NCI-H2227 (cell line): Measurements from ENCODE around the gene GC.
"Not testable (repeated sequence)": the region's sequence is repeated elsewhere in the genome, so short reads cannot be mapped to it uniquely, and the experiment has no call there.

ENCODE experiments used
- DNase-seq: peaks from one replicate; lab custom pipeline; 2025; ENCODE audit not compliant: unreplicated experiment; lab: John Stamatoyannopoulos, UW

GC gene, protein sequence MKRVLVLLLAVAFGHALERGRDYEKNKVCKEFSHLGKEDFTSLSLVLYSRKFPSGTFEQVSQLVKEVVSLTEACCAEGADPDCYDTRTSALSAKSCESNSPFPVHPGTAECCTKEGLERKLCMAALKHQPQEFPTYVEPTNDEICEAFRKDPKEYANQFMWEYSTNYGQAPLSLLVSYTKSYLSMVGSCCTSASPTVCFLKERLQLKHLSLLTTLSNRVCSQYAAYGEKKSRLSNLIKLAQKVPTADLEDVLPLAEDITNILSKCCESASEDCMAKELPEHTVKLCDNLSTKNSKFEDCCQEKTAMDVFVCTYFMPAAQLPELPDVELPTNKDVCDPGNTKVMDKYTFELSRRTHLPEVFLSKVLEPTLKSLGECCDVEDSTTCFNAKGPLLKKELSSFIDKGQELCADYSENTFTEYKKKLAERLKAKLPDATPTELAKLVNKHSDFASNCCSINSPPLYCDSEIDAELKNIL

GRCh38 chr4:71783972-71784371 is at the start of gene GC:
Gene GC, minus strand, starts transcription at chr4:71784079. Its CDS starts 61 bp downstream, at chr4:71784018.
- no peak for DNase-seq

GRCh38 chr4:71833232-71833900 is 49.5 kb upstream of the GC start:
- no peak for DNase-seq

- no peak for DNase-seq
Measured at GRCh38 chr4:71832049-71832448, 48.2 kb upstream of the GC start.

- DNase-seq: no peak
Measured at GRCh38 chr4:71830497-71831190, 46.8 kb upstream of the GC start.

DNA sequence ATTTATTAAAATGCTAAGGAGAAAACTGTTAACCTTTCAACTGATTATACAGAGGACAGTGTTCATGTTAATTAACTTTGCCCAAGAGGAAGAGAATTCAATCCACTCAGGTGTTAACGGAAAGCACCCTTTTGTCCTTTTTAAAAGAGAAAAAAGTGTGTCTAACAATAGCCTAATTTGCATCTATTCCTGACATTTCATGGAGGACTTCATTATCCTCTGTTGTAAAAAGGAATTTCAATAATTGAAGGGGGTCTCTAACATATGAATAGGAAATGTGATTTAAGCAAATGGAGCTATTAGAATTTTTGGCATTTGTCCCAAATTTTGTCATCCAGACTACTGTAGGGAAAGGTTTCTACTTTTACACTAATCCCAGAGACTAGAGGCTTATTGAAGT is 44.6 kb upstream of the GC start:
- DNase-seq: no peak

DNA sequence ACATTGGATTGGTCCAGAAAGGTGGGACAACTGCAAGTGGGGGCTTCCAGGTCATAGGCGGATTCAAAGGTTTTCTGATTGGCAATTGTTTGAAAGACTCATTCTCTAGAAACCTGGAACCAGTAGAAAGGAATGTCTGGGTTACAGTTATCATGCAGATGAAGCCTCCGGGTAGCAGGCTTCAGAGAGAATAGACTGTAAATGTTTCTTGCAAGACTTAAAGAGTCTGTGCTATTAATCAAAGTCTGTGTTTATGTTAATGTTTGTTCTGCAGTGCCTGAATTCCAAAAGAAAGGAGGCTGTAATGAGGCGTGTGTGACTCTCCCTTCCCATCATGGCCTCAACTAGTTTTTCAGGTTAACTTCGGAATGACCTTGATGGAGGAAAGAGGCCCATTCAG is 43.9 kb upstream of the GC start:
- DNase-seq: no peak

- no peak for DNase-seq
Measured at GRCh38 chr4:71816676-71817303, 32.9 kb upstream of the GC start.

DNA sequence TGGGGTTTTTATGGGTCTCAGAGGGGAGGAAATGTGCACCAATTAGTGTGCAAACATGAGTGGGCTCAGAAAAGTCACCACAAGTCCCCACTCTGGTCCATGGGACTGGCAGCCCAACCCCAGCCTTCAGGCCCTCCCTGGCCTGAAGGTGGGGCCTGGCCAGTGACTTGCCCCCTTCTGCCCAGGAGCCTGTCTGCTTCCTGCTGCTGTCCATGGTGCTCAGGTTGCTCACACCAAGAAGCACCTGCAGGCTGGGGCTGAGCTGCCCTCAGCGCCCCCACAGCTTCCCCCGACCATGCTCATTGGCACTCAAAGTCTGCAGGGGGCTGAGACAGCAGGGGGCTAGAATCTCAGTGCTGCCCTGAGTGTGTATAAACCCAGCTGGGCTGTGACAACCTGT is 30.6 kb upstream of the GC start:
- no peak for DNase-seq

DNA sequence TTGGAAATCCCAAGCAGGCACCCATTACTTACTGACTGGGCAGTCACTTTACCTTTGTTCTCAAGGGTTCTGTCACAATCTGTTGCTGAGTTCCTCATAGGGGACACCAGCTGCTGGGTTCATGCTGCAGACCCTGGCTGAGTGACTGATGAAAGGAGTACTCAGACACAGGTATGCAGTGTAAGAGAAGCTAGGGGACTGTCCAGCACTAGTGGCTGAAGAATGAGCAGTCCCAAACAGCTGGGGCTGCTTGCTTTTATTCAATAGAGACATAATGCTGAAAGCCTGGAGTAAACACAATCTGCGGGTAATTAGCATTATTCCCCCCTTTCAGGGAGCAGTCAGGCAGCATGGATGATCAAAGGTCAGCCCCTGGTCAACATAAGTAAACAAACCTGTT is 25.9 kb upstream of the GC start:
- DNase-seq: not testable (repeated sequence)

- DNase-seq: no peak
Measured at GRCh38 chr4:71807469-71807868, 23.6 kb upstream of the GC start.

DNA sequence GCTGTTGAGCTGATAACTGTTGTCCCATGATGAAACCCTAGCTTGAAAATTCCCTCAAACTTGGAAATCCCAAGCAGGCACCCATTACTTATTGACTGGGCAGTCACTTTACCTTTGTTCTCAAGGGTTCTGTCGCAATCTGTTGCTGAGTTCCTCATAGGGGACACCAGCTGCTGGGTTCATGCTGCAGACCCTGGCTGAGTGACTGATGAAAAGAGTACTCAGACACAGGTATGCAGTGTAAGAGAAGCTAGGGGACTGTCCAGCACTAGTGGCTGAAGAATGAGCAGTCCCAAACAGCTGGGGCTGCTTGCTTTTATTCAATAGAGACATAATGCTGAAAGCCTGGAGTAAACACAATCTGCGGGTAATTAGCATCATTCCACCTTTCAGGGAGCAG is 21.4 kb upstream of the GC start:
- DNase-seq: not testable (repeated sequence)

DNA sequence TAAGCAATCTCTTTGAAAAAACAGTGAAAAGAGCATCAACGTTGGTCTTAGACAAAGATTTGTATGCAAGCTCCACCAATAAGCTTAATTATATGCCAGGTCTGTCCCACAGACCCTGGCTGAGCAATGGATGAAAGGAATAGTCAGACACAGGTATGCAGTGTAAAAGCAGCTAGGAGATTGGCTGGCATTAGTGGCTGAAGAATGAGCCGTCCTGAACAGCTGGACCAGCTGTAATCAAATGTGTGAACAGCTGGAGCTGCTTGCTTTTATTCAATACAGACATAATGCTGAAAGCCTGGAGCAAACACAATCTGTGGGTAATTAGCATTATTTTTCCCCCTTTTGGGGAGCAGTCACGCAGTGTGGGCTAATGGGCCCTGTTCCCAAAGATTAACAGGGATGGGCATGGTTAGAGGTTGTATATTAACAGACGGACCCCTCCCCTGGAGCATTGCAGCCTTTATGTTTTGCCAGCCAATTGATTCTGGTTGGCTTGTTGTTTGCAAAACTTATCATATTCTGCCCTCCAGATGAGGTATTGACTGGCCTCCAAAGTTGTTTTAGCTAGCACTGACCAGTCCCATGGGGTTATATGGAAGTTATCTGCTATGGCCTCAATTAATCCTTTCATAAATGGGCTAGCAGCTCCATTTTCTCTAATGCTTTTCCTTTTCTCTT is 20.3 kb upstream of the GC start:
- DNase-seq: not testable (repeated sequence)

- no peak for DNase-seq
Measured at GRCh38 chr4:71785959-71786358, 2.1 kb upstream of the GC start.

DNA sequence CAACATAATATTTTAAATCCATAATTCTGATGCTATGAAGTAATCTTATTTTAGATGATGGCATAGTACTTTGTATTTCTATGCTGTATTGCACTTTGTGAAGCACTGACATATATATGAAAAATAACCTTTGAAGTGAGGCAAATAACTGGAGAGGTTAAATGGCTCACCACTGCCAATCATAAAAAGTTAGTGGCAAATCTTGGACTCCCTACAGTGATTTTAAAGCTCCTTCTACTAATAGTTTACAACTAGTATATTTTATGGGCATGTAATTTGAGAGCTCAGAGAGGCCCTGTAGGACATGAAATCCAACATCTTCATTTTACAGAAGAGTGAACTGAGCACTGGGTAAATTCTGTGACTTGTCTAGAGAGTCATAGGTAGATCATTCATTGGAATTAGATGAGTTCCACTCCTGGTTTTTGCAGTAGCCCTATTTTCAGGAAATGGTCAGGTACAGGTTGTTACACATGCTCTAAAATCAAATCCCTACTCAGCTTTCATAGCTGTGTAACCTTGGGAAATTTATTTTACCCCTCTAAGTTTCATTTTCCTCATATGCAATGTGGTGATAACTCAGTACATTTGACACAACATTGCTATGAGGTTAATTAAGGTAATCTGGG is 804 bp upstream of the GC start:
- no peak for DNase-seq

DNA sequence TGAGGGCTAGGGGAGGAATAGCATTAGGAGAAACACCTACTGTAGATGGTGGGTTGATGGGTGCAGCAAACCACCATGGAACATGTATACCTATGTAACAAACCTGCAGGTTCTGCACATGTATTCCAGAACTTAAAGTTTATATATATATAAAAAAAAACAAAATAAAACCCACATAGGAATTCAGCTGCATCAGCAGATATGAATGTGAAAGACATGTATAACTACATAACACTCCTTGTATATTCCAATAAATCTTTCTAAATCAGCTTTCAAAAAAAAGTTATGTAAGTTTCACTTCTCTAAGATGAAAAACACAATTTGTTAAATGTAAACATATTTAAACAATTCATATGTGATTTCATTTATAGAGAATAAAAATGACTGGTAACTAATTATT is 6.0 kb downstream of the GC start:
- DNase-seq: no peak

- no peak for DNase-seq
Measured at GRCh38 chr4:71775449-71775848, 8.4 kb downstream of the GC start.

DNA sequence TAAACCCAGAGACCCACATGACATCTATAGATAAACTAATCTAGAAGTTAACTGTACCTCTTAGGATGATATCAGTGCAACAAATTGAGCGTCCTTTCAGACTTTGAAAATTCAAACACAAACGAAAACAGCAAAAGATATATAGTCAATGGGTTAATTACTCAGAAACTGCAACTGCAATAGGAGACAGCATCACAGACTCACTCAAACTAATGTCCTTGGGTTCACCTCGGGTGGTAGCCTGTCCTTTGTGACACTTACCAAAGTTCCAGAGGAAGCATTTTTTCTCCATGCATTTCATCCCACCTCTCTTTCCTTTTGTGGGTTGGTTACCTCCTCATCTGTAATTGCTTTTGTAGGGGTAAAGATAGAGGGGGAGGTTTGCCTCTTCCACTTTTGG is 9.7 kb downstream of the GC start:
- no peak for DNase-seq

- no peak for DNase-seq
Measured at GRCh38 chr4:71773004-71773403, 10.9 kb downstream of the GC start.

DNA sequence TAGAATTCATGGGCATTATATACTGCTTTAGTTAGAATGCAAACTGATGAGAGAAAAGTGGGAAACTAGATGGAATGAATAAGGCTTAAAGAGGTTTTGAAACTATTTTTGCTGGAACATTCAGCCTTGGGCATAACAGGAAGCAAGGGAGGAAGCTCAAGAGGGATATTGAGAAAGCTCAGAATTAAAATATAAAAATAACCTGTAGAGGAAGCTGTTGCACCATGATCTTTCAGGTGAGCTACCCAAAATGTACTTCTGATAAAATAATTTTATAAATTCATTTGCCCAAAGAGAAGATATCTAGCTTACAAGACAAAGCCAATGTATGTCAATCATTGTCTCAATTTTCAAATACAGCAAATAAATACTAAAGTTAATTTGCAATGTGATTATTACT is 11.3 kb downstream of the GC start:
- DNase-seq: no peak

DNA sequence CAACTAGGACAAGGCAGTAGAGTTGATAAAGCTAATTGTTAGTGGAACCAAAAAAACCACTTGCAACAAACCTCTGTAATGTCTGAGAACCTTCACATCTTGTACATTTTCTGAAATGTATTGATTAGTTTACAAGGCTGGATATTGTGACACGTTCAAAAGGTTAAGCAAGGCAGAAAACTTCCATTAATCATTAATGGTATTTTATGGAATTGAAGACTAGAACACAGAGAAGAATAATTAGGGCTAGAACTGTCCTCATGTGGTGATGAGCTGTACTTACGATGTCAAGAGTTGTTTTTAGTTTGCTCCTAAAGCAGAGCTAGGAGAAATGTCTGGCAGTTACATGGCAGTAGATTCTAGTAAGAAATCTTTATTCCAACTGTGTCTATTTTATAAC is 12.3 kb downstream of the GC start:
- no peak for DNase-seq
